ENCODE data around the gene PAK3.

- no peak for TF ChIP-seq CTCF (IDR thresholded peaks at IDR 0.05)
- TF ChIP-seq POLR2AphosphoS5 (IDR thresholded peaks at IDR 0.05) = no peak
Observed at GRCh38 chrX:111270339-111270738, 174.3 kb downstream of the PAK3 start, which contains the start of gene CAPN6.
